HEK293 (cell line): ENCODE results near the gene PDE9A.

ENCODE experiments used
- BCL11A ChIP-seq: fragments of 450-650 bp; formaldehyde crosslinking; IDR thresholded peaks from 2 replicates; pipeline ENCODE4 v1.5.1; 2016; ENCODE audit warnings: low read depth, missing biosample characterization, missing genetic modification characterization
- GLI4 ChIP-seq: fragments of 450-650 bp; formaldehyde crosslinking; IDR thresholded peaks from 2 replicates; pipeline ENCODE4 v1.5.1; 2016; ENCODE audit warnings: missing biosample characterization, missing genetic modification characterization
- GLIS2 ChIP-seq: fragments of 450-650 bp; formaldehyde crosslinking; IDR thresholded peaks from 2 replicates; pipeline ENCODE4 v1.5.1; 2016; ENCODE audit warnings: missing biosample characterization, missing genetic modification characterization
- MZF1 ChIP-seq: fragments of 450-650 bp; formaldehyde crosslinking; IDR thresholded peaks from 2 replicates; pipeline ENCODE4 v1.5.1; 2017; ENCODE audit warnings: missing biosample characterization, missing genetic modification characterization, borderline replicate concordance
- OVOL3 ChIP-seq: fragments of 450-650 bp; formaldehyde crosslinking; IDR thresholded peaks from 2 replicates; pipeline ENCODE4 v1.5.1; 2016; ENCODE audit warnings: missing biosample characterization, missing genetic modification characterization
- SCRT2 ChIP-seq: fragments of 450-650 bp; formaldehyde crosslinking; IDR thresholded peaks from 2 replicates; pipeline ENCODE4 v1.5.1; 2016; ENCODE audit warnings: missing biosample characterization, missing genetic modification characterization
- SETDB1 ChIP-seq: IDR thresholded peaks from one replicate; pipeline ENCODE4 v1.6.1; 2017; ENCODE audit warnings: mild to moderate bottlenecking, low read length, moderate library complexity, mixed read lengths; ENCODE audit not compliant: insufficient read length
- TRIM28 ChIP-seq: IDR thresholded peaks from 2 replicates; pipeline ENCODE4 v1.6.1; 2011; ENCODE audit warnings: low read length, control low read depth, borderline replicate concordance
- YY1 ChIP-seq: fragments of 450-650 bp; formaldehyde crosslinking; IDR thresholded peaks from 2 replicates; pipeline ENCODE4 v1.5.1; 2018; ENCODE audit warnings: missing biosample characterization, missing genetic modification characterization
- YY2 ChIP-seq: fragments of 450-650 bp; formaldehyde crosslinking; IDR thresholded peaks from 2 replicates; pipeline ENCODE4 v1.5.1; 2016; ENCODE audit warnings: missing biosample characterization, missing genetic modification characterization
- ZBTB21 ChIP-seq: fragments of 450-650 bp; formaldehyde crosslinking; IDR thresholded peaks from 2 replicates; pipeline ENCODE4 v1.5.1; 2017; ENCODE audit warnings: missing biosample characterization, missing genetic modification characterization
- ZEB2 ChIP-seq: fragments of 450-650 bp; formaldehyde crosslinking; IDR thresholded peaks from 2 replicates; pipeline ENCODE4 v1.5.1; 2016; ENCODE audit warnings: missing biosample characterization, missing genetic modification characterization
- ZFP37 ChIP-seq: fragments of 450-650 bp; formaldehyde crosslinking; IDR thresholded peaks from 2 replicates; pipeline ENCODE4 v1.5.1; 2016; ENCODE audit warnings: missing biosample characterization, missing genetic modification characterization
- ZIC2 ChIP-seq: fragments of 450-650 bp; formaldehyde crosslinking; IDR thresholded peaks from 2 replicates; pipeline ENCODE4 v1.5.1; 2016; ENCODE audit warnings: missing biosample characterization, missing genetic modification characterization
- ZNF121 ChIP-seq: fragments of 450-650 bp; formaldehyde crosslinking; IDR thresholded peaks from 2 replicates; pipeline ENCODE4 v1.5.1; 2016; ENCODE audit warnings: missing biosample characterization, missing genetic modification characterization
- ZNF169 ChIP-seq: fragments of 450-650 bp; formaldehyde crosslinking; IDR thresholded peaks from 2 replicates; pipeline ENCODE4 v1.5.1; 2016; ENCODE audit warnings: missing biosample characterization, missing genetic modification characterization
- ZNF174 ChIP-seq: fragments of 450-650 bp; formaldehyde crosslinking; IDR thresholded peaks from 2 replicates; pipeline ENCODE4 v1.5.0; 2017; ENCODE audit warnings: missing biosample characterization, mild to moderate bottlenecking, missing genetic modification characterization
- ZNF214 ChIP-seq: fragments of 450-650 bp; formaldehyde crosslinking; IDR thresholded peaks from 2 replicates; pipeline ENCODE4 v1.5.1; 2017; ENCODE audit warnings: missing biosample characterization, mild to moderate bottlenecking, missing genetic modification characterization, borderline replicate concordance
- ZNF24 ChIP-seq: fragments of 450-650 bp; formaldehyde crosslinking; IDR thresholded peaks from 2 replicates; pipeline ENCODE4 v1.5.1; 2016; ENCODE audit warnings: missing biosample characterization, missing genetic modification characterization
- ZNF280C ChIP-seq: fragments of 450-650 bp; formaldehyde crosslinking; IDR thresholded peaks from 2 replicates; pipeline ENCODE4 v1.5.1; 2016; ENCODE audit warnings: missing biosample characterization, missing genetic modification characterization
- ZNF292 ChIP-seq: fragments of 450-650 bp; formaldehyde crosslinking; IDR thresholded peaks from 2 replicates; pipeline ENCODE4 v1.5.1; 2016; ENCODE audit warnings: low read depth, missing biosample characterization, missing genetic modification characterization, borderline replicate concordance
- ZNF311 ChIP-seq: fragments of 450-650 bp; formaldehyde crosslinking; IDR thresholded peaks from 2 replicates; pipeline ENCODE4 v1.5.1; 2017; ENCODE audit warnings: missing biosample characterization, missing genetic modification characterization, borderline replicate concordance
- ZNF350 ChIP-seq: fragments of 450-650 bp; formaldehyde crosslinking; IDR thresholded peaks from 2 replicates; pipeline ENCODE4 v1.5.0; 2017; ENCODE audit warnings: missing biosample characterization, mild to moderate bottlenecking, missing genetic modification characterization
- ZNF37A ChIP-seq: fragments of 450-650 bp; IDR thresholded peaks from 2 replicates; pipeline ENCODE4 v1.5.1; 2018; ENCODE audit warnings: missing biosample characterization, missing genetic modification characterization
- ZNF433 ChIP-seq: fragments of 450-650 bp; formaldehyde crosslinking; IDR thresholded peaks from 2 replicates; pipeline ENCODE4 v1.5.1; 2016; ENCODE audit warnings: missing biosample characterization, missing genetic modification characterization, low read depth
- ZNF514 ChIP-seq: fragments of 450-650 bp; formaldehyde crosslinking; IDR thresholded peaks from 2 replicates; pipeline ENCODE4 v1.5.1; 2016; ENCODE audit warnings: missing biosample characterization, missing genetic modification characterization
- ZNF585B ChIP-seq: fragments of 450-650 bp; formaldehyde crosslinking; IDR thresholded peaks from 2 replicates; pipeline ENCODE4 v1.5.1; 2016; ENCODE audit warnings: missing biosample characterization, missing genetic modification characterization
- ZNF600 ChIP-seq: fragments of 450-650 bp; formaldehyde crosslinking; IDR thresholded peaks from 2 replicates; pipeline ENCODE4 v1.5.1; 2016; ENCODE audit warnings: missing biosample characterization, missing genetic modification characterization
- ZNF624 ChIP-seq: fragments of 450-650 bp; formaldehyde crosslinking; IDR thresholded peaks from 2 replicates; pipeline ENCODE4 v1.5.1; 2017; ENCODE audit warnings: missing biosample characterization, missing genetic modification characterization
- ZNF629 ChIP-seq: fragments of 450-650 bp; formaldehyde crosslinking; IDR thresholded peaks from 2 replicates; pipeline ENCODE4 v1.5.1; 2017; ENCODE audit warnings: missing biosample characterization, missing genetic modification characterization
- ZNF701 ChIP-seq: fragments of 450-650 bp; formaldehyde crosslinking; IDR thresholded peaks from 2 replicates; pipeline ENCODE4 v1.5.1; 2016; ENCODE audit warnings: missing biosample characterization, missing genetic modification characterization
- ZNF785 ChIP-seq: fragments of 450-650 bp; formaldehyde crosslinking; IDR thresholded peaks from 2 replicates; pipeline ENCODE4 v1.5.1; 2016; ENCODE audit warnings: missing biosample characterization, missing genetic modification characterization
- ZNF830 ChIP-seq: fragments of 450-650 bp; IDR thresholded peaks from 2 replicates; pipeline ENCODE4 v1.5.0; 2018; ENCODE audit warnings: missing biosample characterization, missing genetic modification characterization, low read depth, mild to moderate bottlenecking, moderate library complexity
- ZSCAN23 ChIP-seq: fragments of 450-650 bp; formaldehyde crosslinking; IDR thresholded peaks from 2 replicates; pipeline ENCODE4 v1.5.1; 2016; ENCODE audit warnings: missing biosample characterization, missing genetic modification characterization
- ZSCAN4 ChIP-seq: fragments of 450-650 bp; formaldehyde crosslinking; IDR thresholded peaks from 2 replicates; pipeline ENCODE4 v1.5.1; 2017; ENCODE audit warnings: missing biosample characterization, missing genetic modification characterization
- ZSCAN5A ChIP-seq: fragments of 450-650 bp; formaldehyde crosslinking; IDR thresholded peaks from 2 replicates; pipeline ENCODE4 v1.5.1; 2016; ENCODE audit warnings: missing biosample characterization, missing genetic modification characterization
- ZXDB ChIP-seq: fragments of 450-650 bp; formaldehyde crosslinking; IDR thresholded peaks from 2 replicates; pipeline ENCODE4 v1.5.1; 2016; ENCODE audit warnings: missing biosample characterization, missing genetic modification characterization
- TF ChIP-seq, protein P1 (sequence below): fragments of 450-650 bp; formaldehyde crosslinking; IDR thresholded peaks from 2 replicates; pipeline ENCODE4 v1.5.1; 2016; ENCODE audit warnings: missing biosample characterization, missing genetic modification characterization

The PDE9A gene

GRCh38 chr21:42674351-42674940, 21.0 kb downstream of the PDE9A start (continued):
- TF ChIP-seq ZNF121: no peak
- TF ChIP-seq ZNF433 (tag by site-specific recombination): no peak
- TF ChIP-seq SCRT2: no peak
- TF ChIP-seq BCL11A (tag by site-specific recombination): no peak
- TF ChIP-seq GLIS2 (tag by site-specific recombination): no peak; the same call in 1 of the 2 replicates
- TF ChIP-seq ZNF174 (tag by site-specific recombination): no peak
- TF ChIP-seq ZNF701 (tag by site-specific recombination): no peak
- TF ChIP-seq ZXDB: peak; percentile 91
- TF ChIP-seq ZNF214: no peak
- TF ChIP-seq YY1 (tag by site-specific recombination): no peak
- TF ChIP-seq TRIM28: no peak; the same call in 1 of the 2 replicates
- TF ChIP-seq ZNF280C (tag by site-specific recombination): no peak
- TF ChIP-seq SETDB1: no peak
- TF ChIP-seq ZNF585B: no peak
- TF ChIP-seq YY2 (tag by site-specific recombination): no peak; the same call in 1 of the 2 replicates
- peak; percentile 95 for TF ChIP-seq ZNF600 (tag by site-specific recombination)
- TF ChIP-seq MZF1 (tag by site-specific recombination): no peak; the same call in 1 of the 2 replicates
- no peak for TF ChIP-seq ZBTB21 (tag by site-specific recombination)
- no peak for TF ChIP-seq ZNF785 (tag by site-specific recombination)
- no peak for TF ChIP-seq ZNF292 (tag by site-specific recombination)
- no peak for TF ChIP-seq ZNF624
- TF ChIP-seq GLI4 (tag by site-specific recombination): peak; percentile 21; the same call in 1 of the 2 replicates
- no peak for TF ChIP-seq ZNF350 (tag by site-specific recombination)
- no peak for TF ChIP-seq ZSCAN4 (tag by site-specific recombination)
- no peak for TF ChIP-seq ZNF830 (tag by site-specific recombination)
- no peak for TF ChIP-seq ZNF514 (tag by site-specific recombination)
- peak; percentile 79; the same call in 1 of the 2 replicates for TF ChIP-seq ZSCAN23 (tag by site-specific recombination)
- TF ChIP-seq ZFP37 (tag by site-specific recombination): no peak
- no peak for TF ChIP-seq ZNF169 (tag by site-specific recombination)
- no peak for TF ChIP-seq ZNF311 (tag by site-specific recombination)
- no peak for TF ChIP-seq OVOL3 (tag by site-specific recombination)
- no peak for TF ChIP-seq ZNF37A (tag by site-specific recombination)
- TF ChIP-seq, protein P1, sequence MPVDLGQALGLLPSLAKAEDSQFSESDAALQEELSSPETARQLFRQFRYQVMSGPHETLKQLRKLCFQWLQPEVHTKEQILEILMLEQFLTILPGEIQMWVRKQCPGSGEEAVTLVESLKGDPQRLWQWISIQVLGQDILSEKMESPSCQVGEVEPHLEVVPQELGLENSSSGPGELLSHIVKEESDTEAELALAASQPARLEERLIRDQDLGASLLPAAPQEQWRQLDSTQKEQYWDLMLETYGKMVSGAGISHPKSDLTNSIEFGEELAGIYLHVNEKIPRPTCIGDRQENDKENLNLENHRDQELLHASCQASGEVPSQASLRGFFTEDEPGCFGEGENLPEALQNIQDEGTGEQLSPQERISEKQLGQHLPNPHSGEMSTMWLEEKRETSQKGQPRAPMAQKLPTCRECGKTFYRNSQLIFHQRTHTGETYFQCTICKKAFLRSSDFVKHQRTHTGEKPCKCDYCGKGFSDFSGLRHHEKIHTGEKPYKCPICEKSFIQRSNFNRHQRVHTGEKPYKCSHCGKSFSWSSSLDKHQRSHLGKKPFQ (tag by site-specific recombination): peak; percentile 82
- no peak for TF ChIP-seq ZEB2 (tag by site-specific recombination)
- TF ChIP-seq ZIC2: peak; percentile 54; the same call in 1 of the 2 replicates
- peak; percentile 41; the same call in 1 of the 2 replicates for TF ChIP-seq ZNF629 (tag by site-specific recombination)
- no peak; the same call in 1 of the 2 replicates for TF ChIP-seq ZNF24
- peak; percentile 83; the same call in 1 of the 2 replicates for TF ChIP-seq ZSCAN5A (tag by site-specific recombination)
